PC-9 (cell line): ENCODE results near the gene MS4A13.

Experiments
- EZH2 ChIP-seq: fragments of 200-600 bp; sonication (generic); IDR thresholded peaks from 2 replicates; pipeline ENCODE4 v1.8.0; 2017; ENCODE audit warnings: antibody characterized with exemption, low read depth
- TF ChIP-seq, protein P1 (sequence below): fragments of 200-600 bp; sonication (generic); conservative IDR thresholded peaks from 2 replicates; pipeline ENCODE4 v1.6.1; 2017; ENCODE audit warnings: mixed run types, antibody characterized with exemption, mild to moderate bottlenecking, moderate library complexity

DNA sequence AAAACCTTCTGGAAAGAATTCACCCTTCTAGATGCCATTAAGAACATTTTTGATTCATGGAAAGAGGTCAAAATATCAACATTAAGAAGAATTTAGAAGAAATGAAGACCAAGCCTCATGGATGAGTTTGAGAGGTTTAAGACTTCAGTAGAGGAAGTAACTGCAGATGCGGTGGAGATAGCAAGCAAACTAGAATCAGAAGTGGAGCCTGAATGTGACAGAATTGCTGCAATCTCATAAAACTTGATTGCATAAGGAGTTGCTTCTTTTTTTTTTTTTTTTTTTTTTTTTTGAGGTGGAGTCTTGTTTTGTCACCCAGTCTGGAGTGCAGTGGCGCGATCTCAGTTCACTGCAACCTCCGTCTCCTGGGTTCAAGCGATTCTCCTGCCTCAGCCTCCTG, 51.6 kb downstream of the MS4A13 start:
- no peak for TF ChIP-seq EZH2
- TF ChIP-seq, protein P1, sequence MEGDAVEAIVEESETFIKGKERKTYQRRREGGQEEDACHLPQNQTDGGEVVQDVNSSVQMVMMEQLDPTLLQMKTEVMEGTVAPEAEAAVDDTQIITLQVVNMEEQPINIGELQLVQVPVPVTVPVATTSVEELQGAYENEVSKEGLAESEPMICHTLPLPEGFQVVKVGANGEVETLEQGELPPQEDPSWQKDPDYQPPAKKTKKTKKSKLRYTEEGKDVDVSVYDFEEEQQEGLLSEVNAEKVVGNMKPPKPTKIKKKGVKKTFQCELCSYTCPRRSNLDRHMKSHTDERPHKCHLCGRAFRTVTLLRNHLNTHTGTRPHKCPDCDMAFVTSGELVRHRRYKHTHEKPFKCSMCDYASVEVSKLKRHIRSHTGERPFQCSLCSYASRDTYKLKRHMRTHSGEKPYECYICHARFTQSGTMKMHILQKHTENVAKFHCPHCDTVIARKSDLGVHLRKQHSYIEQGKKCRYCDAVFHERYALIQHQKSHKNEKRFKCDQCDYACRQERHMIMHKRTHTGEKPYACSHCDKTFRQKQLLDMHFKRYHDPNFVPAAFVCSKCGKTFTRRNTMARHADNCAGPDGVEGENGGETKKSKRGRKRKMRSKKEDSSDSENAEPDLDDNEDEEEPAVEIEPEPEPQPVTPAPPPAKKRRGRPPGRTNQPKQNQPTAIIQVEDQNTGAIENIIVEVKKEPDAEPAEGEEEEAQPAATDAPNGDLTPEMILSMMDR = no peak
